Measurements from ENCODE around the gene CD58.
A peak's percentile ranks its signal among the peaks of the same experiment; 100 is the strongest.
"Not testable (repeated sequence)": the region's sequence is repeated elsewhere in the genome, so short reads cannot be mapped to it uniquely, and the experiment has no call there.

Gene CD58

DNA sequence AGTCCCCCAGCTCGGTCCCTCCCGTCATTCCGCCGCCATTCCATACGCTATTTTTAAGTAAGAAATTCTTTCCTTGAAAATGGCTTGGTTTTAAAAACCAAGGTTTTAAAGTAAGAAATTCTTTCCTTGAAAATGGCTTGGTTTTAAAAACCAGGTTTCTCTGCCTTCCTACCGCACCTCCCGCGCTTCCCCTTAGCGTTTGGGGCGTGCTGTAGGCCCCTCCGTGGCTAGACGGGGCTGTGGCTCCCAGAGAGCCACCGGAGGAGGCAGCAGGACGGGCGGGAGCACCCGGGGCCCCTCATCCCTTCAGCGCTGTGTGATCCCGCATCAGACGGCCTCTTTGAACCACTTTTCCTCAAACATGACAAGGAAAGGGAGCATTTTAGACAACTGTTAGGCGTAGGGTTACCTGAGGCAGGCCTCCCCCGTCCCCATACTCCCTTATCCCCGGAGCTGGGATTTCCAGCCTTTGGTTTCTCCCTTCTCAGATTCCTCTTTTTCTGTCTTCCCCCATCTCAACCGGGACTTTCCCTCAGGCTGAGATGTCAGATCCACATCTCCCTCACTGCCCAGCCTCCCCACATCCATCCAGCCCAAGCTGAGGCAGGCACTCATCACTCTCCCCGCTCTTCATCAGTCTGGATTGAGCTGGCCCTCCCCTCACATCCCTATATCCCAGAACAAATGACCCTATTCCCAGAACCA, 541 bp upstream of the CD58 start:
- DNase-seq (ENCODE audit: low read depth): no peak

- DNase-seq (ENCODE audit: low read depth): no peak
Observed at GRCh38 chr1:116569776-116570357, 959 bp downstream of the CD58 start.

DNA sequence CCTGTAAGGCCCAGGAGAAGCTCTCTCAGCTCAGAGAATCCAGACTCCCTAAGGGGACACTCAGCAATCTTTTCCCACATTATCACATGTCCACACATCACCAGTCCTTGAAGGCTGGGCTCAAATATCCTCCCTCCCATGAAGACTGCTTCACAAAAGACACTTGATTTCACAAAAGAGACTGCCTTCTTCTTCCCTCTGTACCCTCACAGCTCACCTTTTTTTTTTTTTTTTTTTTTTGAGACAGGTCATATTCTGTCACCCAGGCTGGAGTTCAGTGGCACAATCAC, 1.5 kb downstream of the CD58 start:
- no peak for DNase-seq (ENCODE audit: low read depth)

DNA sequence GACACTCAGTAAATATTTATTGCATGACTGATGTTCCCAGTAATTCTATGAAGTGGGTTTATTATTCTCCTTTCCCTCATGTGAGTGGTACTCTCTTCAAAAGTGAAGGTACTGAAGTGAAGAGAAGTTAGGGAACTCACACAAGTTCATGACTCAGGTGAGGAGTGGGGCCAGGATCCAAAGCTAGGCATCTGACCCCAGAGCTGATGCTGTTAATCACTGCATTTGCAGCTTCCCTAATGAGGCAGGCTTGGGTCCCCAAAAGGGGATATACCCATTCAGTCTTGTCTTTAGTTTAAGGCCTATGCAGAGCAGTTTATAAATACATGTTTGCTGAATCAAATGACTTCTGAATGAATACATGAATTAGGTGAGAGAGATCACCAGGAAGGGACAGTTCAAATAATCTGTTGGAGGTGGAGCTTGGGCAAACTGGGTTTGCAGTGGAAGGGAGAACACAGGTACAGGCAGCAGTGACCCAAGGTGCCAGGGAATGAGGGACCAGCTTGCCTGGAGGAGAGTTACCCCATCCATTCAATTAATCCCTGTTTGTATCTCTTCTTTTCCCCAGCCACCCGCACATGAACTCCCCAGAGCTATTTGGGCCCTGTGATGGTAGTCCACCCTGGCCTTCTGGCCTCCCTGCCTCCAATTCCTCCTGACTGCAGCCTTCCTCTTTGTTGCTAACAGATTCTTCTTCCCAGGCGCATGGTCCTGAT, 2.0 kb downstream of the CD58 start:
- no peak for DNase-seq (ENCODE audit: low read depth)

DNA sequence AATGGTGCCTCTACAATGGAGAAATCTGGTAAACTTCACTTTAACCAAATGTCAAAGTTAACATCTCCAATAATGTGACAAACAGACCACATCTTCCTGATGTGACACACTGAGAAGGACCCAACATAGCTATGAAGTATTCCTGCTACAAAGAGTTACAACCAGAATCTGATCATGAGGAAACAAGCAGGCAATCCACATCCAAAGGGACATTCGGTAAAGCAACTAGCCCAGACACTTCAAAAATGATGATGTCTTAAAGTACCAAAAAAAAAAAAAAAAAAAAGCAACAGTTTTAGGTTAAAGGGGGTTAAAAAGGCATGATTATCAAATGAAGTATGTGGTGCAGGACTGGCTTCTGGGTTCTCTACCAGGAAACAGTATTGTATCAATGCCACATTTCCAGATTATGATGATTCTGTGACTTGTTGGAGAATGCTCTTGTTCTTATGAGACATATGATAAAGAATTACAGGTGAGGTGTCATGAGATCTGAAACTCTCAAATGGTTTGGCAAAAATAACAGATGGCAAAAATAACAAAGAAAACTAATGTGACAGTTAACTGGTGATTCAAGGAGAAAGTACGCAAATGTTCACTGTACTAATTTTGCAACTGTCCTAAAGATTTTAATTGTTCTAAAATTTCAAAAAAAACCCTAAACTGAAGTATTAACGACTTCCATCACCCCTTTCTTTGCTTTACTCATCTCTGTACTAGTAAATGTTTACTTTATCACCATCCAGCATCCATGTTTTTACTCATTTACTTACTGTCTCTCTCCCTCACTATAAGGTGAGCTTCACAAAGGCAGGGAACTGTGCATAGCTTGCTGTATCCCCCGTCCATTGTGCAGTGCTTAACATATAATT, 2.8 kb downstream of the CD58 start:
- no peak for DNase-seq (ENCODE audit: low read depth)

- no peak for DNase-seq (ENCODE audit: low read depth)
Observed at GRCh38 chr1:116565222-116565621, 5.6 kb downstream of the CD58 start.

DNA sequence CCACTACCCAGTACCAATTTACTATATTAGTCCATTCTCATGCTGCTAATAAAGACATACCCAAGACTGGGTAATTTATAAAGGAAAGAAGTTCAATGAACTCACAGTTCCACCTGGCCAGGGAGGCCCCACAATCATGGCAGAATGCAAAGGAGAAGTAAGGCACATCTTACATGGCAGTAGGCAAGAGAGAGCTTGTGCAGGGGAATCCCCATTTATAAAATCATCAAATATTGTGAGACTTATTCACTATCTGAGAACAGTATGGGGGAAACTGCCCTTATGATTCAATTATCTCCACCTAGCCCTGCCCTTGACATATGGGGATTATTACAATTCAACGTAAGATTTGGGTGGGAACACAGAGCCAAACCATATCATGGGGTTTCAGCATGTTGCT, 6.4 kb downstream of the CD58 start:
- DNase-seq (ENCODE audit: low read depth): no peak

DNA sequence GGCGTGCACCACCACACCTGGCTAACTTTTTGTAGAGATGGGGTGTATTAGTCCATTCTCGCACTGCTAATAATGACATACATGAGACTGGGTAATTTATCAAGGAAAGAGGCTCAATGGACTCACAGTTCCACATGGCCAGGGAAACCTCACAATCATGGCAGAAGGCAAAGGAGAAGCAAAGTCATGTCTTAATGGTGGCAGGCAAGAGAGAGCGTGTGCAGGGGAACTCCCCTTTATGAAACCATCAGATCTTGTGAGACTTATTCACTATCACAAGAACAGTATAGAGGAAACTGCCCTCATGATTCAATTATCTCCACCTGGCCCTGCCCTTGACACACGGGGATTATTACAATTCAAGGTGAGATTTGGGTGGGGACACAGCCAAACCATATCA, 8.4 kb downstream of the CD58 start:
- not testable (repeated sequence) for DNase-seq (ENCODE audit: low read depth)

DNA sequence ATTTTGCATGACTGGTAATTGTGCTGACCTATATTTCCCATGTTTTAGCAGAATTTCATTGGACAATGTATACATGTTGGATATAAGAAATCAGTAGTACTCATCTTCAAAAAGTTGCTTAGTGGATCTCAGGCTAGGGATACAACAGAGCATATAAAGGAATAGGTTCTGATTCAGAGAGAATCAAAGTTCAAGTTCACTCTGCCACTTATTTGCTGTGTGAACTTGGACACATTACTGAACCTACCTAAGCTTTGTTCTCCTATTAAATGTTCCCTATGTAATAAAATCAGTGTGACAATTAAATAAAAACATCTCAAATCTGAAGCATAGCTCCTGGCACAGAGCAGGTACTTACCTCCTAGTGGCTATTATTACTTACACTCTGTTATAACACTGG, 9.3 kb downstream of the CD58 start:
- no peak for DNase-seq (ENCODE audit: low read depth)

- no peak for DNase-seq (ENCODE audit: low read depth)
Observed at GRCh38 chr1:116560704-116561490, 9.9 kb downstream of the CD58 start.

- no peak for DNase-seq (ENCODE audit: low read depth)
Observed at GRCh38 chr1:116559304-116559761, 11.5 kb downstream of the CD58 start.

- DNase-seq (ENCODE audit: low read depth): no peak
Observed at GRCh38 chr1:116558571-116558970, 12.3 kb downstream of the CD58 start.

DNA sequence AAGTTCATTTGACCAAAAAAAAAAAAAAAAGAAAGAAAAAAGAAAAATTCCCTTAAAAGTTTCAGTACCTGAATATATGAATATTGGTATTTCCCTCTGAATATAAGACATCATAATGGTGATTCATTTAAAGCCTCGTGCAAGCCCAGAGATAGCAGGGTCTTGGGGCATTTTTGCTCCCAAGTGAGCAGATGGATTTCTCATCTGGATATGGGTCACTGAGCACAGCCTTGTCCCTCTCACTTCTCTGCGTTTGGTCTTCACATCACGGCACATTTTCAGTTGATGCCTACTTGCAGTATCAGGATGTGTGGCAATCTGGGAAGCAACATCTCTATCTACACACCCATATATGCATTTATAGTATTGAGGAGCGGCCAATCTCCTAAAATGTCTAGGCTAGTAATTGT, 12.7 kb downstream of the CD58 start:
- DNase-seq (ENCODE audit: low read depth): no peak

- DNase-seq (ENCODE audit: low read depth): no peak
Observed at GRCh38 chr1:116557323-116557878, 13.4 kb downstream of the CD58 start.

DNA sequence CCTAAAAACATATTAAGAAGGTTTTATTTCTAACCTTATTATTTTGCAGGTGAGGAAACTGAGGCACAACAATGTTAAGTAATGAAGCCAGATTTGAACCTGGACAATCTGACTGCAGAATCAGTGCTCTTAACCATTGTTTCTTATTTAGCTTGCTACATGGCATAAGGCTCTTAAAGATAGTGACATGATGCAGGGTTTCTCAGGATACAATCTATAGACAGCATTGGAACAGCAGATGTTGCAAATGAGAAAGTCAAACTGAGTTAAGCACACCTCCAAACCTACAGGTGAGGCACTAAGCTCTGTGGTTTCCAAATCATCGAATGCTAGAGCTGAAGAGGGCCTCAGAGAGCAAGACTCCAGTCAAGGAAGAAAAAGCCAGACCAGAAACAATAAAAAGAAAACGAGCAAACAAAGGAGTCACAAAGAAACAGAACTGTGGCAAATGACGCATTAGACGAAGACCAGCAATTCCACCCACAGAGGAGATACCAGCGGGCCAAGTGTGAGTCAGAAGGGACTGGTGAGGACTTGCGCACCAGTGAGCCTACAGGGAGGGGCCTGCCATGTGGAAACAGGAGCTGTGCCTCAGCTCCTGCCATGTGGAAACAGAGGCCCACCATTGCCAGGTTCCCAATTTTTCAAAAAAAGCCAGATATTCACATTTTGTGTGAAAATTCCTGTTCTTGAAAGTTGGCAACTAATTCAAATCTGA, 14.4 kb downstream of the CD58 start:
- DNase-seq (ENCODE audit: low read depth): peak; percentile 21

DNA sequence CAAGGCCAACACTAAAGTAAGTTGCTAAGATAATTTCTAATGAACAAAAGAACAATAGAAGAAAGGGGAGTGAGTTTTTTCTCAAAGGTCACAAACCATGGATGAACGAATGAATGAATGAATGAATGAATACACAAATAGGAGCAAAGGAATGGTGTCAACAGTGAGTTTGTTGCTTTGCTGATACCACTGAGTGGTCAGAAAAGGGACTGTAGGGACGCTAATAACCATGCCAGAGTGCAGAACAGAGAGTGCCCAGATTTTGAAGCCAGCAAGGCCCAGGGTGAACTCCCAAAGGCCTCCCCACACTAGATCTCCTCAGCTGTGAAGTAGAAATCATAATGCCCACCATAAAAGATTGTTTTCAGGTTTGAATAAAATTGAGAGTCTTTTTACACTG, 15.9 kb downstream of the CD58 start:
- DNase-seq (ENCODE audit: low read depth): no peak

GRCh38 chr1:116553386-116554115, 17.3 kb downstream of the CD58 start:
- DNase-seq (ENCODE audit: low read depth): no peak

- no peak for DNase-seq (ENCODE audit: low read depth)
Observed at GRCh38 chr1:116546354-116546977, 24.4 kb downstream of the CD58 start.

- no peak for DNase-seq (ENCODE audit: low read depth)
Observed at GRCh38 chr1:116545359-116545705, 25.5 kb downstream of the CD58 start.
